Right lobe of liver (tissue), 6 donors: ENCODE measurements around the gene UBE2E1. TPM values are rescaled to one million over a fixed set of nuclear protein-coding genes. Genes with fewer than 3 reads are reported as not detected.

Experiments
- ATAC-seq, 4 donors: fragments of 200-7000 bp; cut with Tn5 transposase; one replicate each; pipeline ENCODE4 v1.9.1; 2020; ENCODE audit warnings: mild to moderate bottlenecking in 4 of 4, moderate library complexity in 4 of 4
- DNase-seq, 3 donors: peaks; one replicate each; pipeline ENCODE4 v3.0.0-alpha.2; 2020
- H3K27ac ChIP-seq, 3 donors: fragments of 200-600 bp; one replicate each; pipeline ENCODE4 v1.8.0; 2022
- H3K27me3 ChIP-seq, 2 donors: fragments of 200-600 bp; one replicate each; pipeline ENCODE4 v1.8.0; 2022
- H3K36me3 ChIP-seq, 4 donors: fragments of 200-600 bp; sonication (generic) in 1 of 4; one replicate each; pipeline versions ENCODE4 v1.5.1 to v1.8.0; 2017 to 2022; ENCODE audit warnings: control low read depth in 1 of 4
- H3K4me1 ChIP-seq, 4 donors: fragments of 200-600 bp; sonication (generic) in 1 of 4; one replicate each; pipeline versions ENCODE4 v1.5.1 to v1.8.0; 2017 to 2022; ENCODE audit warnings: control low read depth in 1 of 4
- H3K4me3 ChIP-seq, 3 donors: fragments of 200-600 bp; one replicate each; pipeline ENCODE4 v1.8.0; 2022
- H3K9me3 ChIP-seq, 4 donors: fragments of 200-600 bp; sonication (generic) in 1 of 4; one replicate each; pipeline versions ENCODE4 v1.5.1 to v1.8.0; 2017 to 2022; ENCODE audit warnings: control low read depth in 1 of 4
- POLR2A ChIP-seq: fragments of 450-650 bp; IDR thresholded peaks from one replicate; pipeline ENCODE4 v1.6.1; 2017; ENCODE audit warnings: antibody characterized with exemption, mild to moderate bottlenecking
- WGBS: methylation state at CpG from one replicate; pipeline ENCODE4 v1.1.6; 2018; ENCODE audit warnings: low coverage, low lambda C conversion rate; ENCODE audit not compliant: insufficient coverage; ENCODE audit errors: missing lambda C conversion rate; 5-methylcytosine and 5-hydroxymethylcytosine counted together
- intact Hi-C, 2 donors: fragments of 100-400 bp; cut with DNase I; formaldehyde crosslinking; loops; one replicate each; pipeline versions ENCODE4 v1.11.2 to v1.14.1; 2022
- total RNA-seq, 6 experiments: library from RNA; depleted of rRNA in 2 of 6; stranded (reverse); fragments of >200 nt in 2 of 6; fragmentation: NEBNext Ultra II Directional in 3 of 6; extraction: Animal tissue kit (Norgen Biotek cat#: 25700) in 3 of 6; gene quantifications; one replicate each; pipeline versions ENCODE4 v1.1.0 to v1.2.4, GENCODE V29; 2016 to 2023
- TF ChIP-seq, protein P1 (sequence below), 4 donors: fragments of 200-600 bp in 3 of 4; fragments of 450-650 bp in 1 of 4; IDR thresholded peaks; one replicate each; pipeline versions ENCODE4 v1.5.1 to v1.8.0; 2016 to 2022; ENCODE audit warnings: antibody characterized with exemption in 4 of 4, mild to moderate bottlenecking in 2 of 4
- donor health status: DM: no; HTN: yes; CAD: no.
- donor health status: DM: no; HTN: no; CAD: no.
- donor health status: DM: no; HTN: no; CAD: no.
- donor health status: DM: no; HTN: yes; CAD: no.
- donor health status: DM: no; HTN: yes; CAD: no.

Gene UBE2E1
- total RNA-seq, 6 experiments from 2014 or later = 20.8 to 40.4 (median 29.7) TPM

DNA sequence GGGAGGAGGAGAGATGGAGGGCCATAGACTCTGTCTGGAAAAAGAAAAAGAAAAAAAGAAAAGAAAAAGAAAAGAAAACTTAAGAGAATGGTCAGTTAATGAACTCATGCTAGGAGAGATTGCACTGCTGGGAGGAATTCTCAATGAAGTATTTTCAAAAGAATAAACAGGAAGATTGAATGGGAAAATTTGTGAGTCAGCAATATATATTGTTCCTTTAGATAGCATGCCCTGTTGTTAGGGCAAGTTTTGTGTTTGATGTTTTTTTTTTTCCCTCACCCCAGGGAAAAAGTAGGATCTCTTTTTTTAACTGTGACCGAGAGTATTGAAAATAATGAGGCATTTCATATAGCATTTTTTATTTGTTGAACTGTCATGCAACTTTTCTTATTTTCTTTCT, 131.5 kb downstream of the UBE2E1 start:
- no peaks in the 10 kb centered on the region for H3K9me3 ChIP-seq
- no peaks in the 10 kb centered on the region for H3K27me3 ChIP-seq
- H3K4me3 ChIP-seq = no peak overlapping the region
- no peak for DNase-seq
- no peak for TF ChIP-seq POLR2A
- TF ChIP-seq, protein P1, sequence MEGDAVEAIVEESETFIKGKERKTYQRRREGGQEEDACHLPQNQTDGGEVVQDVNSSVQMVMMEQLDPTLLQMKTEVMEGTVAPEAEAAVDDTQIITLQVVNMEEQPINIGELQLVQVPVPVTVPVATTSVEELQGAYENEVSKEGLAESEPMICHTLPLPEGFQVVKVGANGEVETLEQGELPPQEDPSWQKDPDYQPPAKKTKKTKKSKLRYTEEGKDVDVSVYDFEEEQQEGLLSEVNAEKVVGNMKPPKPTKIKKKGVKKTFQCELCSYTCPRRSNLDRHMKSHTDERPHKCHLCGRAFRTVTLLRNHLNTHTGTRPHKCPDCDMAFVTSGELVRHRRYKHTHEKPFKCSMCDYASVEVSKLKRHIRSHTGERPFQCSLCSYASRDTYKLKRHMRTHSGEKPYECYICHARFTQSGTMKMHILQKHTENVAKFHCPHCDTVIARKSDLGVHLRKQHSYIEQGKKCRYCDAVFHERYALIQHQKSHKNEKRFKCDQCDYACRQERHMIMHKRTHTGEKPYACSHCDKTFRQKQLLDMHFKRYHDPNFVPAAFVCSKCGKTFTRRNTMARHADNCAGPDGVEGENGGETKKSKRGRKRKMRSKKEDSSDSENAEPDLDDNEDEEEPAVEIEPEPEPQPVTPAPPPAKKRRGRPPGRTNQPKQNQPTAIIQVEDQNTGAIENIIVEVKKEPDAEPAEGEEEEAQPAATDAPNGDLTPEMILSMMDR (IDR thresholded peaks at IDR 0.05) = no peak
- intact Hi-C loops = no loop called here
- 50% methylated on average over 1 of the region's 1 CpG for WGBS
- no peaks in the 10 kb centered on the region for H3K4me1 ChIP-seq
- H3K36me3 ChIP-seq = no peaks in the 10 kb centered on the region
- no peak overlapping the region for H3K27ac ChIP-seq
- no peak for ATAC-seq

DNA sequence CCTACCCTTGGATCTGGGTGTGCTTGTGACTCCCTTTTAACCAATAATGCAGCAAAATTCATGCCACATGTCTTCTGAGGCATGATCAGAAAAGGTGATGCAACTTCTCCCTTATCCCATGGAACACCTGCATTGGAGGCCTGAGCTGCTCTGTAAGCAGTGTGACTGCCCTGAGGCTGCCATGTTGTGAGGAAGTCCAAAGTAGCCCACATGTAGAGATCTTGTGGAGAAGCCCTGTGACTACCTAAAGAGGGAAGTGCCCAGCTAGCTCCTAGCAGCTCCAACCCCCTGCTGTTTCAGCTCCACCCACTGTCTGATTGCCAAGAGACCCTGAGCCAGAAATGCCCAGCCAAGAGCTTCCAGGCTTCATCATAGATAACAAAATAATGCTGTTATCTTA, 132.9 kb downstream of the UBE2E1 start:
- DNase-seq (no peak), ATAC-seq (no peak)
- H3K36me3 ChIP-seq = no peaks in the 10 kb centered on the region
- intact Hi-C loops = no loop called here
- no peaks in the 10 kb centered on the region for H3K4me1 ChIP-seq
- no peak overlapping the region for H3K4me3 ChIP-seq
- no peaks in the 10 kb centered on the region for H3K27me3 ChIP-seq
- H3K9me3 ChIP-seq = no peaks in the 10 kb centered on the region
- H3K27ac ChIP-seq = no peak overlapping the region
- TF ChIP-seq, protein P1 (IDR thresholded peaks at IDR 0.05) = no peak
- TF ChIP-seq POLR2A = no peak

DNA sequence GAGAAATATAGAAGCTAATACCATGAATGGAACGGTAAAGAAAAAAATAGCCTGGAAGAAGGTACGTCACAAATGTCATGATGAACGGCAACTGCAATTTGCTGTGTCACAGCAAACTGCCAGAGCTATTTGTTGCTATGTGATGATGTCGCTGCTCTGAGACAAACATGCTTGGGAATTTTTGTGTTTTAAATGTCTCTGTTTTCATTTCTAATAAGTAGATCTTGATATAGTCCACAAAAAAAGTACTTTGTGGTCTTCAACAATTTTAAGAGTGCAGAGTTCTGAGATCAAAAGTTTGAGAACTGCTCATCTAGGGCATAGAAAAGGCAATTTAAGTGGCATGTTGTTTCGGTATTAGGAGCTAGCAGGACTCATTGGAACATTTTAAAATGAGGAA, 135.0 kb downstream of the UBE2E1 start:
- ATAC-seq (no peak), DNase-seq (no peak)
- TF ChIP-seq POLR2A = no peak
- TF ChIP-seq, protein P1 (IDR thresholded peaks at IDR 0.05) = no peak
- no peak overlapping the region for H3K4me3 ChIP-seq
- intact Hi-C loops = no loop called here
- H3K9me3 ChIP-seq = no peaks in the 10 kb centered on the region
- H3K36me3 ChIP-seq = no peaks in the 10 kb centered on the region
- no peaks in the 10 kb centered on the region for H3K4me1 ChIP-seq
- H3K27me3 ChIP-seq = no peaks in the 10 kb centered on the region
- WGBS = 85% methylated on average over 5 of the region's 5 CpGs
- no peak overlapping the region for H3K27ac ChIP-seq

Other genes with a start within 250 kb of the UBE2E1 start
- 10 to 100 TPM in 2 of 6 experiments, 1 to 10 TPM in 4; 7.0 to 14.2 (median 8.5) TPM for gene NKIRAS1, start 111.0 kb downstream of the UBE2E1 start, total RNA-seq
- gene RPL15, start 111.2 kb downstream of the UBE2E1 start, total RNA-seq = 100 to 1,000 TPM; 572 to 932 (median 636) TPM
- gene NR1D2, start 139.3 kb downstream of the UBE2E1 start, total RNA-seq = 10 to 100 TPM; 13.0 to 34.8 (median 18.2) TPM